ENCODE data around the gene TSHB.

Gene TSHB

DNA sequence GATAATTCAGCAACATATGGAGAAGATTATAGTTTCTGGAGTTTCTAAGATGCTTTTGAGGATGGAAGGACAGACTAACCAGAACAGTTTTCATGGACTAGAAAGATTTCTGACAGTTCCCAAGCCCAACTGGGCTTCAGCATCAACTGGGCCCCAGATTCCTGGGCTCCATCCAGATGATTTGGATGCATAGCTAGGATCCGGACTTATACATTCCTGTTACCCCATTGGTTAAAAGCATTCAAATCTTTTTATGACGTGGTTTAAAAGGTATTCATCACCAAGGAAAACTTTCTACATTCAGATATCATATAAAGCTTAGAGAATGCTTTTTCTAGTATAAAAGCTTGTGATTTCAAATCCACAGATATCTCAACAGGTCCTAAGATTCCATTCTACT, 29.7 kb downstream of the TSHB start:
- H3K4me2 ChIP-seq (ENCODE audit: low read depth, low read length, poor library complexity, severe bottlenecking), result no peak overlapping the region
- H3K4me3 ChIP-seq (ENCODE audit: low read length, poor library complexity, severe bottlenecking), result no peak overlapping the region
- no peak overlapping the region for H2AFZ ChIP-seq (ENCODE audit: low read length)
- peaks cover 29% of the 10 kb centered on the region for H3K4me1 ChIP-seq (ENCODE audit: insufficient read depth, low read length, poor library complexity, severe bottlenecking)
- TF ChIP-seq EZH2phosphoT487 (IDR thresholded peaks at IDR 0.05; ENCODE audit: borderline replicate concordance), result no peak
- TF ChIP-seq CTCF (conservative IDR thresholded peaks at IDR 0.05; ENCODE audit: low read length), result no peak
- H4K20me1 ChIP-seq (ENCODE audit: insufficient read depth, low read length, poor library complexity, severe bottlenecking), result no peaks in the 10 kb centered on the region
- H3K9me3 ChIP-seq (ENCODE audit: insufficient read depth, low read depth, low read length), result no peaks in the 10 kb centered on the region
- H3K79me2 ChIP-seq (ENCODE audit: insufficient read depth, low read length), result no peaks in the 10 kb centered on the region
- no peak overlapping the region for H3K9ac ChIP-seq (ENCODE audit: low read depth, low read length, poor library complexity, severe bottlenecking)
- H3F3A ChIP-seq (ENCODE audit: low read depth), result peaks cover 7% of the 10 kb centered on the region
- no peaks in the 10 kb centered on the region; the same call in 1 of the 2 replicates for H3K36me3 ChIP-seq (ENCODE audit: insufficient read depth, low read length)
- H3K9me2 ChIP-seq (replicated peaks; ENCODE audit: low read depth, low read length), result no peaks in the 10 kb centered on the region
- no peaks in the 10 kb centered on the region for H3K27me3 ChIP-seq (ENCODE audit: insufficient read depth, low read length, poor library complexity, severe bottlenecking)

DNA sequence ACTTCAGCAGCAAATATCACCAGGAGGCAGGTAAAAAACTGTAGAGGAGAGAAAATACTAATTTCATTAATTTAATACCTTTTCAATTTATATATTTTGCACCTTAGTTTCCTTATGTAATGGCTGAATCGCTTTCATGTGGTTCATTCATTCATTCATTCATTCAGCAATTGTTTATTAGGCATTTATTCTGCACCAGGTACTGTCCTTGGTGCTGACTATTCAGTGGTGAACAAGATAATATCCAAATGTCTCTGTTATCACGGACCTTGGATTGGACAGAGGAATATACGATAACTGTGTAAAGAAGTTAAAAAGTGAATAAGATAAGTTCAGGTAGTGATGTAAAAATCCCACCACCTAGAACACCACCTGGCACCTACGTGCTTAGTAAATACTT, 30.9 kb downstream of the TSHB start:
- no peaks in the 10 kb centered on the region for H3K9me3 ChIP-seq (ENCODE audit: insufficient read depth, low read depth, low read length)
- H3K4me2 ChIP-seq (ENCODE audit: low read depth, low read length, poor library complexity, severe bottlenecking), result no peak overlapping the region
- H2AFZ ChIP-seq (ENCODE audit: low read length), result no peak overlapping the region
- no peak overlapping the region for H3K4me3 ChIP-seq (ENCODE audit: low read length, poor library complexity, severe bottlenecking)
- no peaks in the 10 kb centered on the region for H3K27me3 ChIP-seq (ENCODE audit: insufficient read depth, low read length, poor library complexity, severe bottlenecking)
- no peaks in the 10 kb centered on the region; the same call in 1 of the 2 replicates for H3K36me3 ChIP-seq (ENCODE audit: insufficient read depth, low read length)
- no peaks in the 10 kb centered on the region for H4K20me1 ChIP-seq (ENCODE audit: insufficient read depth, low read length, poor library complexity, severe bottlenecking)
- H3F3A ChIP-seq (ENCODE audit: low read depth), result peaks cover 7% of the 10 kb centered on the region
- H3K79me2 ChIP-seq (ENCODE audit: insufficient read depth, low read length), result no peaks in the 10 kb centered on the region
- no peak overlapping the region for H3K9ac ChIP-seq (ENCODE audit: low read depth, low read length, poor library complexity, severe bottlenecking)
- H3K9me2 ChIP-seq (replicated peaks; ENCODE audit: low read depth, low read length), result no peaks in the 10 kb centered on the region
- peaks cover 37% of the 10 kb centered on the region for H3K4me1 ChIP-seq (ENCODE audit: insufficient read depth, low read length, poor library complexity, severe bottlenecking)
- TF ChIP-seq CTCF (conservative IDR thresholded peaks at IDR 0.05; ENCODE audit: low read length), result no peak
- no peak for TF ChIP-seq EZH2phosphoT487 (IDR thresholded peaks at IDR 0.05; ENCODE audit: borderline replicate concordance)

DNA sequence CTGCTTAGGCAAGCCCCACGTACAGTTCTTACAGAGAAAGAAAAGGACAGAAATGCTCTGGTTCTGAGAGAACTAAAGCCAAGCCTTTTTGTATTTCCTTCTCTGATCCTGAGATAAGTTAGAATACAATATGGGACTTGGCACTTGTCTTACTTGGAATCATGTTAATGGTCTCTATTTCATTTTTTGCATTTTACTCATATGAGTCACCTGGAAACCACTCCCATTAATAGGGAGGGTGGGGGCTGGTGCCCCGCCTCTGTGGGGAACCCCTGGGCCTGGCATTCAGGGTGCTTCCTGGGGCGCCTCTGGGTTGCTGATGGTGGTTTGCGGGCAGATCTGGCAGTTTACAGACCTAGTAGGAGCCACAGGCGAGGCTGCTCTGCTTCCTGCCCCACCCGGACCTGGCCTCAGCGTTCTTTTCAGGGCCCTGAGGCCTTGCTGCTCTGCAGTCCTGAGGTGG, 32.9 kb downstream of the TSHB start:
- peak overlapping the region; percentile 63 for H3K9ac ChIP-seq (ENCODE audit: low read depth, low read length, poor library complexity, severe bottlenecking)
- TF ChIP-seq EZH2phosphoT487 (IDR thresholded peaks at IDR 0.05; ENCODE audit: borderline replicate concordance), result no peak
- TF ChIP-seq CTCF (conservative IDR thresholded peaks at IDR 0.05; ENCODE audit: low read length), result no peak
- H3K4me1 ChIP-seq (ENCODE audit: insufficient read depth, low read length, poor library complexity, severe bottlenecking), result peaks cover 37% of the 10 kb centered on the region
- H3K4me2 ChIP-seq (ENCODE audit: low read depth, low read length, poor library complexity, severe bottlenecking), result peak overlapping the region; percentile 72
- H3K9me3 ChIP-seq (ENCODE audit: insufficient read depth, low read depth, low read length), result no peaks in the 10 kb centered on the region
- no peaks in the 10 kb centered on the region for H4K20me1 ChIP-seq (ENCODE audit: insufficient read depth, low read length, poor library complexity, severe bottlenecking)
- no peaks in the 10 kb centered on the region for H3K27me3 ChIP-seq (ENCODE audit: insufficient read depth, low read length, poor library complexity, severe bottlenecking)
- H3K4me3 ChIP-seq (ENCODE audit: low read length, poor library complexity, severe bottlenecking), result peak overlapping the region; percentile 61
- no peak overlapping the region for H2AFZ ChIP-seq (ENCODE audit: low read length)
- H3K36me3 ChIP-seq (ENCODE audit: insufficient read depth, low read length), result no peaks in the 10 kb centered on the region; the same call in 1 of the 2 replicates
- H3F3A ChIP-seq (ENCODE audit: low read depth), result peaks cover 7% of the 10 kb centered on the region
- no peaks in the 10 kb centered on the region for H3K79me2 ChIP-seq (ENCODE audit: insufficient read depth, low read length)
- no peaks in the 10 kb centered on the region for H3K9me2 ChIP-seq (replicated peaks; ENCODE audit: low read depth, low read length)

Data from Loucy (cell line).